HG03460 (cell line): ENCODE measurements around the gene PRR33.
"Not testable (repeated sequence)": the region's sequence is repeated elsewhere in the genome, so short reads cannot be mapped to it uniquely, and the experiment has no call there.

Experiments
- ATAC-seq: cut with Tn5 transposase; IDR thresholded peaks from one replicate; pipeline ENCODE4 v1.9.1; 2021; ENCODE audit not compliant: unreplicated experiment

PRR33 gene

GRCh38 chr11:1889941-1890855, 1.5 kb downstream of the PRR33 start:
- ATAC-seq: no peak

- no peak for ATAC-seq
These were observed 2.3 kb downstream of the PRR33 start for GRCh38 chr11:1889224-1889930.

- ATAC-seq: no peak
These were observed 2.9 kb downstream of the PRR33 start for GRCh38 chr11:1888811-1889210.

GRCh38 chr11:1888347-1888753, 3.3 kb downstream of the PRR33 start:
- no peak for ATAC-seq

- no peak for ATAC-seq
These were observed 4.0 kb downstream of the PRR33 start for GRCh38 chr11:1887451-1888346.

GRCh38 chr11:1886551-1886950, 5.1 kb downstream of the PRR33 start:
- not testable (repeated sequence) for ATAC-seq

GRCh38 chr11:1884303-1884700, 7.4 kb downstream of the PRR33 start:
- no peak for ATAC-seq

- no peak for ATAC-seq
These were observed 8.1 kb downstream of the PRR33 start for GRCh38 chr11:1883346-1884302.

GRCh38 chr11:1882265-1883238, 9.1 kb downstream of the PRR33 start:
- no peak for ATAC-seq

GRCh38 chr11:1881442-1882264, 10.0 kb downstream of the PRR33 start:
- no peak for ATAC-seq

GRCh38 chr11:1880746-1881441, 10.8 kb downstream of the PRR33 start:
- no peak for ATAC-seq

- no peak for ATAC-seq
These were observed 11.6 kb downstream of the PRR33 start for GRCh38 chr11:1879941-1880720.

- no peak for ATAC-seq
These were observed 12.3 kb downstream of the PRR33 start for GRCh38 chr11:1879342-1879940.

GRCh38 chr11:1878137-1879031, 13.3 kb downstream of the PRR33 start:
- ATAC-seq: no peak
